OCI-LY1 (cell line): ENCODE measurements around the gene FNDC5.
A peak's percentile ranks its signal among the peaks of the same experiment; 100 is the strongest.

ENCODE experiments used
- H2AFZ ChIP-seq: fragments of 200-600 bp; sonication (generic), shearing (Covaris generic); 2 replicates; pipeline ENCODE4 v1.6.0; 2014; ENCODE audit warnings: antibody characterized with exemption, mild to moderate bottlenecking, low read length
- H3F3A ChIP-seq: fragments of 200-600 bp; sonication (generic), shearing (Covaris generic); 2 replicates; pipeline ENCODE4 v1.6.0; 2014; ENCODE audit warnings: mild to moderate bottlenecking, antibody characterized with exemption, low read length, moderate library complexity; ENCODE audit not compliant: insufficient read depth
- H3K27ac ChIP-seq: fragments of 200-600 bp; sonication (generic); 2 replicates; pipeline ENCODE4 v1.5.1; 2014; ENCODE audit warnings: low read length, mixed run types, mild to moderate bottlenecking, low read depth; ENCODE audit not compliant: poor library complexity, severe bottlenecking
- H3K27me3 ChIP-seq: fragments of 200-600 bp; sonication (generic); 2 replicates; pipeline ENCODE4 v1.6.0; 2014; ENCODE audit warnings: antibody characterized with exemption, mild to moderate bottlenecking, low read length, moderate library complexity; ENCODE audit not compliant: insufficient read depth
- H3K36me3 ChIP-seq: fragments of 200-600 bp; sonication (generic); 2 replicates; pipeline ENCODE4 v1.6.1; 2014; ENCODE audit warnings: mild to moderate bottlenecking, antibody characterized with exemption, low read length, moderate library complexity, mixed read lengths; ENCODE audit not compliant: insufficient read depth
- H3K4me1 ChIP-seq: fragments of 200-600 bp; sonication (generic); 2 replicates; pipeline ENCODE4 v1.5.1; 2014; ENCODE audit warnings: mild to moderate bottlenecking, low read length, moderate library complexity; ENCODE audit not compliant: insufficient read depth, severe bottlenecking
- H3K4me2 ChIP-seq: fragments of 200-600 bp; sonication (generic), shearing (Covaris generic); 2 replicates; pipeline ENCODE4 v1.6.1; 2014; ENCODE audit warnings: low read length
- H3K4me3 ChIP-seq: fragments of 200-600 bp; sonication (generic); 2 replicates; pipeline ENCODE4 v1.5.1; 2014; ENCODE audit warnings: low read length, low read depth, mild to moderate bottlenecking, mixed read lengths; ENCODE audit not compliant: poor library complexity, severe bottlenecking
- H3K79me2 ChIP-seq: fragments of 200-600 bp; shearing (Covaris generic); 2 replicates; pipeline ENCODE4 v1.6.1; 2016; ENCODE audit warnings: mixed run types, low read length, mixed read lengths; ENCODE audit not compliant: insufficient read depth
- H3K9ac ChIP-seq: fragments of 200-600 bp; sonication (generic), shearing (Covaris generic); 2 replicates; pipeline ENCODE4 v1.6.1; 2014; ENCODE audit warnings: mild to moderate bottlenecking, low read length, mixed read lengths
- H3K9me2 ChIP-seq: fragments of 200-600 bp; sonication (generic), shearing (Covaris generic); 2 replicates; pipeline ENCODE4 v1.6.1; 2014; ENCODE audit warnings: low read depth, mild to moderate bottlenecking, low read length, mixed read lengths
- H3K9me3 ChIP-seq: fragments of 200-600 bp; shearing (Covaris generic); 2 replicates; pipeline ENCODE4 v1.6.1; 2014; ENCODE audit warnings: low read length, mixed read lengths
- H4K20me1 ChIP-seq: fragments of 200-600 bp; sonication (generic), shearing (Covaris generic); 2 replicates; pipeline ENCODE4 v1.6.0; 2016; ENCODE audit warnings: mild to moderate bottlenecking, low read length; ENCODE audit not compliant: insufficient read depth
- EZH2 ChIP-seq: fragments of 200-600 bp; sonication (generic), shearing (Covaris generic); IDR thresholded peaks from 2 replicates; pipeline ENCODE4 v1.8.0; 2017; ENCODE audit warnings: borderline replicate concordance, mixed run types, mild to moderate bottlenecking, antibody characterized with exemption, low read length, moderate library complexity, mixed read lengths
- TF ChIP-seq, protein P1 (sequence below): fragments of 200-600 bp; sonication (generic), shearing (Covaris generic); IDR thresholded peaks from 2 replicates; pipeline ENCODE4 v1.5.1; 2017; ENCODE audit warnings: mild to moderate bottlenecking, antibody characterized with exemption, low read length, moderate library complexity, mixed read lengths

Gene FNDC5

DNA sequence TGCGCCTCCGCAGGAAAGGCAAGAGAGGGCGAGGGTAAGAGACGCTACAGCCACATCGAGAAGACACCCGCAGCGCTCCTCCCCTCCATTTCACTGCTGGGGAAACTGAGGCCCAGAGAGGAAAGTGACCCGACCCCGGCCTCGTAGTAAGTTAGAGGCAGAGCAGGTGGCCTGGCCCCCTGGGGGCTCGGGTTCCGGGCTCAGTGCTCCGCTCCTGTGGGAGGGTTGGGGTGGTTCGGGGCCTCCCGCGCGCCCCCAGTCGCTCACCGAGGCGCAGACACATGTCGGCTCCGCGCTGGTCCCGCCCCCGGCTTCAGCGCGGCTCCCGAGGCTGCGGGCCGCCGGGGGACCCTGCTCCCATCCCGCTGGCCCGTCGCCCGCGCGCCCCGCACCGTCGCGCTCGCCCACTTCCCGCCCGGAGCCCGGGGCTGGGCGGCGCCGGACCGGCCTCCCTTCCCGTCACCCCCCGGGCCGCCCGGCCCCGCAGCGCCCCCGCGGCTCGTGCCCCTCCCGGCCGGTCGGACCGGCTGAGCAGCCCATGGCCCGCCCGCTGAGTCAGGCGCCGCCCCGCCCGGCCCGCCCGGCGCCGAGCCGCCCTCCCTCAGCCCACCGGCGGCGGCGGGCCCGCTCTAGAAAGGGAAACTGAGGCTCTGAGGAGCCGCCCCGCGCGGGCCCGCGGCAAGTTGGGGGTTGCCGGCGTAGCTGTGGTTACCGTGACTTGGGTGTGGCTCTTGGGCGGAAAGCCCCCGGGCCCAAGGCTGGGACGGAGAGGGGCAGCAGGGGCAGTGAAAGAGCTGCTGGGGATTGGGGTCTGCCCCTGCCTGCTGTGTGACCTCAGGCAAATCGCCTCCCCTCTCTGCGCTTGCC is 30.5 kb upstream of the FNDC5 start, which contains the start of gene TMEM54:
TMEM54 (minus strand) TSS at position 434 of the 867 bp plus-strand sequence; CDS start at position 283, 151 bp downstream.
- no peaks in the 10 kb centered on the region for H3K79me2 ChIP-seq
- H3K36me3 ChIP-seq: no peaks in the 10 kb centered on the region
- H4K20me1 ChIP-seq: no peaks in the 10 kb centered on the region
- peak within 1 kb of the TSS; percentile 66 for H3K4me2 ChIP-seq
- no peak within 1 kb of the TSS for H2AFZ ChIP-seq
- peaks cover 14% of the 10 kb centered on the region for H3K27me3 ChIP-seq
- peak within 1 kb of the TSS; percentile 53 for H3K4me3 ChIP-seq
- H3K27ac ChIP-seq: no peak within 1 kb of the TSS
- H3K9me2 ChIP-seq: no peaks in the 10 kb centered on the region
- H3F3A ChIP-seq: no peaks in the 10 kb centered on the region
- TF ChIP-seq, protein P1, sequence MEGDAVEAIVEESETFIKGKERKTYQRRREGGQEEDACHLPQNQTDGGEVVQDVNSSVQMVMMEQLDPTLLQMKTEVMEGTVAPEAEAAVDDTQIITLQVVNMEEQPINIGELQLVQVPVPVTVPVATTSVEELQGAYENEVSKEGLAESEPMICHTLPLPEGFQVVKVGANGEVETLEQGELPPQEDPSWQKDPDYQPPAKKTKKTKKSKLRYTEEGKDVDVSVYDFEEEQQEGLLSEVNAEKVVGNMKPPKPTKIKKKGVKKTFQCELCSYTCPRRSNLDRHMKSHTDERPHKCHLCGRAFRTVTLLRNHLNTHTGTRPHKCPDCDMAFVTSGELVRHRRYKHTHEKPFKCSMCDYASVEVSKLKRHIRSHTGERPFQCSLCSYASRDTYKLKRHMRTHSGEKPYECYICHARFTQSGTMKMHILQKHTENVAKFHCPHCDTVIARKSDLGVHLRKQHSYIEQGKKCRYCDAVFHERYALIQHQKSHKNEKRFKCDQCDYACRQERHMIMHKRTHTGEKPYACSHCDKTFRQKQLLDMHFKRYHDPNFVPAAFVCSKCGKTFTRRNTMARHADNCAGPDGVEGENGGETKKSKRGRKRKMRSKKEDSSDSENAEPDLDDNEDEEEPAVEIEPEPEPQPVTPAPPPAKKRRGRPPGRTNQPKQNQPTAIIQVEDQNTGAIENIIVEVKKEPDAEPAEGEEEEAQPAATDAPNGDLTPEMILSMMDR: no peak
- TF ChIP-seq EZH2: no peak
- peaks cover 3% of the 10 kb centered on the region for H3K4me1 ChIP-seq
- no peak within 1 kb of the TSS; the same call in 1 of the 2 replicates for H3K9ac ChIP-seq
- no peaks in the 10 kb centered on the region for H3K9me3 ChIP-seq

DNA sequence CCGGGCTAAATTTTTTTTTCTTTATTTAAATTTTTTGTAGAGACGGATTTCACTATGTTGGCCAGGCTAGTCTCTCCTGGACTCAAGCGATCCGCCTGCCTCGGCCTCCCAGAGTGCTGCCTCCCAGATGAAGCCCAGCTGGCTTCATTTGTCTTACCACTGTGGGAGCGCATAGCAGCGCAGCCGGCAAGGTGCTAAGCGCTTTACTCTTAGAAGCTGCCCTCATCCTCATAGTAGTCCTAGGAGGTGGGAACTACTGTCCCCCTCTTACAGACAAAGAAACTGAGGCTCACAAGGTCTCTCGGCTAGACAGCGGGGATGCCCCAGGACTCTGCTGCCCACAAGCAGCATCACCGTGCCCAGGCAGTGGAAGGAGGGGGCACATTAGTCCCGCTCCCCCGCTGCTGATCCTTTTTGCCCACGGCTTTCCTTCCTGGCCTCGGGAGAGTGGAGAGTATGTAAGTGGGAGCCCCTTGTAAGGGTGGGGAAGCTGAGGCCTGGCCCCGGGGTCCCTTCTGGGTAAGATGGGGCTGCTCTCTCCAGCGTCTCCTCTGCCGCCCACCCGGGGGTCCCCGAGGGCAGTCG is 29.8 kb upstream of the FNDC5 start:
- H3K27me3 ChIP-seq: peaks cover 14% of the 10 kb centered on the region
- no peaks in the 10 kb centered on the region for H3K36me3 ChIP-seq
- no peaks in the 10 kb centered on the region for H4K20me1 ChIP-seq
- H3K4me3 ChIP-seq: peak overlapping the region; percentile 53
- TF ChIP-seq, protein P1: no peak
- TF ChIP-seq EZH2: no peak
- no peaks in the 10 kb centered on the region for H3K9me3 ChIP-seq
- no peak overlapping the region; the same call in 1 of the 2 replicates for H3K9ac ChIP-seq
- H3K27ac ChIP-seq: no peak overlapping the region
- H3K9me2 ChIP-seq: no peaks in the 10 kb centered on the region
- peaks cover 3% of the 10 kb centered on the region for H3K4me1 ChIP-seq
- peak overlapping the region; percentile 66 for H3K4me2 ChIP-seq
- H2AFZ ChIP-seq: no peak overlapping the region
- H3K79me2 ChIP-seq: no peaks in the 10 kb centered on the region
- H3F3A ChIP-seq: no peaks in the 10 kb centered on the region

DNA sequence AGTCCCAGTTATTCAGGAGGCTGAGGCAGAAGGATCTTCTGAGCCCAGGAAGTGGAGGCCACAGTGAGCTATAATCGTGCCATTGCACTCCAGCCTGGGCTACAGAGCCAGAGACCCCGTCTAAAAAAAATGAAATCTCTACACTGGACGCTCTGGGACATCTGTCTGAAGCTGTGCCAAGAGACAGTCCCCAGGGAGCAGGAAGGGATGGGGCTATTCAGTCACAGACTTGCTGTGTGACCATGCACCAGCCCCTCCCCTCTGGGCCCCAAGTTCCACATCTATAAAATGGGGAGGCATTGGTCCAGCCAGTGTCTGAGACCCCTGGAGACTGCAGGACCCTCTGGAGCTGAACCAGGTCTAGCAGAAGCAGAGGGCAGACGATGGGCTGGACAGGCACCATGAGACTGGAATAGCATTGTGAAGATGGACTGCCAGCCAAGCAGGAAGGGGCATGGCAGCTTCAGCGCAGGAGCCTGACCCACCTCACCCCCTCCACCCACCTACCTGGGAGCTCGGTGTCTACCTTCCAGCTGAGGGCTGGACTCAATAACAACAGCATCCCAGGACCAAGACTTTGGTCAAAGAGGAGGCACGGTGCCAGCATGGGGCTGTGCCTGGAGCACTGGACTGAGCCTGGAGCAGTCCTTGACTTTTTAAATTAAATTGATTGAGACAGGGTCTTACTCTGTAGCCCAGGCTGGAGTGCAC is 29.0 kb upstream of the FNDC5 start:
- H3K27me3 ChIP-seq: peaks cover 12% of the 10 kb centered on the region
- H3K9me3 ChIP-seq: no peaks in the 10 kb centered on the region
- H3K4me3 ChIP-seq: no peak overlapping the region
- no peak overlapping the region for H3K9ac ChIP-seq
- peaks cover 3% of the 10 kb centered on the region for H3K4me1 ChIP-seq
- H3F3A ChIP-seq: no peaks in the 10 kb centered on the region
- H2AFZ ChIP-seq: no peak overlapping the region
- no peak overlapping the region for H3K27ac ChIP-seq
- H4K20me1 ChIP-seq: no peaks in the 10 kb centered on the region
- no peaks in the 10 kb centered on the region for H3K36me3 ChIP-seq
- TF ChIP-seq, protein P1: no peak
- no peak for TF ChIP-seq EZH2
- no peak overlapping the region for H3K4me2 ChIP-seq
- H3K79me2 ChIP-seq: no peaks in the 10 kb centered on the region
- H3K9me2 ChIP-seq: no peaks in the 10 kb centered on the region
